HG02938 (cell line): ENCODE data around the gene KDM6B.

Experiments used
- ATAC-seq: cut with Tn5 transposase; IDR thresholded peaks from one replicate; pipeline ENCODE4 v1.9.1; 2021; ENCODE audit warnings: mild to moderate bottlenecking, moderate library complexity; ENCODE audit not compliant: unreplicated experiment

The KDM6B gene

GRCh38 chr17:7822126-7822525, 11.9 kb upstream of the KDM6B start:
- no peak for ATAC-seq

GRCh38 chr17:7823581-7824001, 10.4 kb upstream of the KDM6B start:
- no peak for ATAC-seq

GRCh38 chr17:7824021-7824924, 9.7 kb upstream of the KDM6B start:
- no peak for ATAC-seq

GRCh38 chr17:7825206-7825990, 8.6 kb upstream of the KDM6B start:
- no peak for ATAC-seq

- no peak for ATAC-seq
Observed at GRCh38 chr17:7830616-7831015, 3.4 kb upstream of the KDM6B start.

GRCh38 chr17:7831233-7831632, 2.8 kb upstream of the KDM6B start:
- ATAC-seq: no peak

DNA sequence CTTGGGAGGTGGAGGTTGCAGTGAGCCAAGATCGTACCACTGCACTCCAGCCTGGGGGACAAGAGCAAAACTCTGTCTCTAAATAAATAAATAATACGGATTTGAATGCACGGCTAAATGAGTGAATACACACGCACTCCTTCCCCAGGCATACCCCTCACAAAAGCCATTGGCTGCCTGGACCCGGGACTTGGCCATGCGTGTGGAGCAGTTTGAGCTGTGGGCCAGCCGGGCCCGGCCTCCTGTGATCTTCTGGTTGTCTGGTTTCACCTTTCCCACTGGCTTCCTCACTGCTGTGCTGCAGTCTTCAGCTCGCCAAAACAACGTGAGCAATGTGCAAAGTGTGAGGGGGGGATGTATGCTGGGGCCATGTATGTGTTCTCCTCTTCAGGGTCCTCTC, 1.6 kb upstream of the KDM6B start:
- no peak for ATAC-seq

- no peak for ATAC-seq
Observed at GRCh38 chr17:7833011-7833794, 814 bp upstream of the KDM6B start.

GRCh38 chr17:7834542-7834956, 532 bp downstream of the KDM6B start:
- ATAC-seq: no peak

DNA sequence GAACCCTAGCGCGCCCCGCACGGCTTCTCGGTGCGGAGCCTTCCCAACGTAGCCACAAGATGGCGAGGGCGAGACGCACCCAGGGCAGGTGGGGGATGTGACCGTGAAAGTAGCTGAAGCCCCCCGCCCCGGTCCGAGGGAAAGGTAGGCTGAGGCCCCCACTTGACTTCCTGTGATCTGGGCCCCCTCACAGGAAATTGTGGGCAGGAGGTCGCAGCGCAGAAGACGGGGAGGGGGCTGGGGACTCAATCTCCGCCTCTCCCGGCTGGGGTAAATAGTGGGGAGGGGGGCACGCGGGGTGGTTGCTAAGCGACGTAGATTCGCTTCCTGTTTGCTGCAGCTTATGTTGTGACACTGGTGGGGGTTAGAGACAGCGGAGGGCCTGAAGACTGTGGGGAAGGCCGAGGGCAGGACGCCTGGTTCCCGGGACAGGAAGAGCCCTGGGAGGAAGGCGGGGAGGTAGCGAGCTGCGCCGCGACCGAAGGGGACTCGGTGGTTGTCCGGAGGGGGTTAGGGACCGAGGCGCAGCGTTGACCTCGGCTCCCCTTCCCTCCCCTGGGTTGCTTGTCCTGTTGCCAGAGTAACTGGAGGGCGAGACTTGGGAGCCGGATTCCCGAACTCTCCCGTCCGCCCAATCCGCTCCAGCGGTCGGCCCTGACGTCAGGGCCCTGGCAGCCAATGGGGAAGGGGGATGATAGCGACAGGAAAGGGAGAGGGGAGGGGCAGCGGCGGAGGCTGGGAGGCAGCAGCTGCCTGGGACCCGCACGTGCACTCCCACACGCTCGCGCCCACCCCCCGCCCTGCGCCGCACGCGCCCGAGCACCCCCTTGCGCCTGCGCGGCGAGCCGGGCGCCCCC, 1.2 kb downstream of the KDM6B start:
- ATAC-seq: peak; percentile 40

- no peak for ATAC-seq
Observed at GRCh38 chr17:7835814-7836595, 2.0 kb downstream of the KDM6B start.

- ATAC-seq: no peak
Observed at GRCh38 chr17:7836596-7837407, 2.8 kb downstream of the KDM6B start.

GRCh38 chr17:7837408-7838088, 3.5 kb downstream of the KDM6B start:
- no peak for ATAC-seq

GRCh38 chr17:7838090-7839075, 4.4 kb downstream of the KDM6B start:
- no peak for ATAC-seq

DNA sequence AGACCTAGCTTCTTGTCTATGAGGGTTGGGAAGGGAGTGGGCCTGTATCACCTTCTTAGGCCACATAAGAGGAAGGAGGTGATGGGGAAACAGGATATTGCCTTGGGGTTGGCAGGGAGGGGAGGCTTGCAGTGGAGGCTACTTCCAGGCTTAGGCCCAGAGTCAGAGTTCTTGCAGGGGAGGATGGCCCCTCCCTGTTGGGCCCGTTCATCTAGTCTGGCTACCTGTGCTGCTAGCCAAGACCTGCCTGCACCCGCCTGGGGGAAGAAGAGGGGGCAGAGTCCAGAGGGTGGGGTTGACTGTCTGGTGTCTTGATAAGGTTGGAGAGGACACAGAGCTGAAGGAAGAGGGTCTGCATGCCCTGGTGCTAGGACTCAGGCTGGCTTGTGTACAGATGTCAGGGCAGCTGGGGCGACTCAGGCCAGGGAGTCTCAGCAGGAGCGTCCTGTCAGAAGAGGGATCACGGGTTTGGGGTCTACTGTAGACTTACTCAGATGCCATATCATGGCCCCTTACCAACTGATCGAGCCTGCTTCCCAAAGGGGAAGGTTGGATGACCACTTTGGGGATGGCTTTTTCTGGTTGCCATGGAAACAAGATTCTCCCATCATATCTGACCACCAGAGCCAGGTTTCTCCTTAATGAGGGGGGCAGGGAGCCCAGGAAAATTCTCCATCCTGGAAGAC, 5.3 kb downstream of the KDM6B start:
- ATAC-seq: no peak

DNA sequence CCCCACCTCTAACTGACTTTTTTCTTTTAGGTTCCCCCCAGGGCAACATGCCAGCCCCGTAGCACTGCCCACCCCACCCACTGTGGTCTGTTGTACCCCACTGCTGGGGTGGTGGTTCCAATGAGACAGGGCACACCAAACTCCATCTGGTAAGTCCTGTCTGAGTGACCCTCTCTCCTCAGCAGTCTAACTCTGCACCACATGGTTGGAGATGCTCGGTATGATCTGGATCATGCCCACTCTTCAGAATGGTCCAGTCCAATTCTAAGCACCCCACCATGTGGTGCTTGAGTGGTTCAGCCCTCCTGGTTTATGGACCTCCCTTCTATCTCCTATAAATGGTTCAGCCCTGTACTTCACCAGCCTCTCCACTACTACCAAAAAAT, 5.9 kb downstream of the KDM6B start:
- no peak for ATAC-seq
